Panc1 (cell line): ENCODE results near the gene DLL4. TPM values are rescaled to one million over a fixed set of nuclear protein-coding genes. Genes with fewer than 3 reads are reported as not detected.

Experiments used
- ATAC-seq: fragments of 200-7000 bp; cut with Tn5 transposase; 2 replicates; pipeline ENCODE4 v1.9.1; 2020; ENCODE audit warnings: mild to moderate bottlenecking, moderate library complexity
- BruUV-seq: library from RNA; stranded (reverse); fragments of 400-500 nt; replicated peaks from 2 replicates; lab custom pipeline; 2021; lab: Mats Ljungman, UMichigan
- CTCF ChIA-PET: fragments of 300-600 bp; sonication (Branson Sonifier 250); formaldehyde crosslinking; loops from one replicate; lab custom pipeline; 2022; ENCODE audit warnings: antibody characterized with exemption; lab: Charles Lee
- POLR2A ChIA-PET: fragments of 300-600 bp; sonication (Branson Sonifier 250); formaldehyde crosslinking; loops from one replicate; lab custom pipeline; 2022; ENCODE audit warnings: antibody characterized with exemption; lab: Charles Lee
- DNase-seq: peaks from one replicate; pipeline ENCODE4 v3.0.0-alpha.2; 2010; ENCODE audit warnings: low read depth, low spot score
- H3K27ac ChIP-seq: 2 replicates; pipeline ENCODE4 v1.5.1; 2011; ENCODE audit warnings: mild to moderate bottlenecking, low read length, inconsistent platforms
- H3K27me3 ChIP-seq: fragments of 200-500 bp; sonication (Bioruptor generic); 2 replicates; pipeline ENCODE4 v1.6.0; 2014; ENCODE audit warnings: low read length, inconsistent platforms; ENCODE audit not compliant: control insufficient read depth, insufficient read depth
- H3K36me3 ChIP-seq: fragments of 200-500 bp; sonication (Bioruptor generic); 2 replicates; pipeline ENCODE4 v1.5.1; 2014; ENCODE audit warnings: inconsistent platforms, mild to moderate bottlenecking, low read length, moderate library complexity; ENCODE audit not compliant: control insufficient read depth, insufficient read depth
- H3K4me1 ChIP-seq: 2 replicates; pipeline ENCODE4 v1.5.1; 2011; ENCODE audit warnings: inconsistent platforms, mild to moderate bottlenecking, low read length, moderate library complexity; ENCODE audit not compliant: control insufficient read depth, insufficient read depth
- H3K4me3 ChIP-seq, 2 experiments: 2 replicates each; pipeline ENCODE4 v1.5.1; 2011 to 2012; ENCODE audit warnings: low read depth in 2 of 2, low read length in 2 of 2, mild to moderate bottlenecking in 2 of 2, inconsistent platforms in 1 of 2, moderate library complexity in 1 of 2
- H3K9me3 ChIP-seq: fragments of 200-500 bp; sonication (Bioruptor generic); 2 replicates; pipeline ENCODE4 v1.5.1; 2014; ENCODE audit warnings: low read depth, mild to moderate bottlenecking, inconsistent platforms, low read length, moderate library complexity; ENCODE audit not compliant: control insufficient read depth, insufficient read depth
- POLR2AphosphoS5 ChIP-seq: IDR thresholded peaks from 2 replicates; pipeline ENCODE4 v1.6.1; 2012; ENCODE audit warnings: mild to moderate bottlenecking, low read depth, low read length, moderate library complexity
- SIN3A ChIP-seq: IDR thresholded peaks from 2 replicates; pipeline ENCODE4 v1.6.1; 2012; ENCODE audit warnings: low read depth, mild to moderate bottlenecking, low read length, moderate library complexity, borderline replicate concordance; ENCODE audit not compliant: insufficient read depth
- TCF7L2 ChIP-seq: IDR thresholded peaks from 2 replicates; pipeline ENCODE4 v1.6.1; 2011; ENCODE audit warnings: mild to moderate bottlenecking, low read depth, low read length, inconsistent platforms
- in situ Hi-C: cut with HindIII; loops from 2 replicates; pipeline ENCODE4 v1.10.0; 2016; ENCODE audit warnings: low sequenced_read_pairs, low pct_unique_long_range_greater_than_20kb
- intact Hi-C: fragments of 100-400 bp; cut with micrococcal nuclease; formaldehyde crosslinking; loops from one replicate; pipeline ENCODE4 v1.10.0; 2022; ENCODE audit not compliant: unreplicated experiment
- total RNA-seq: library from RNA; stranded (reverse); gene quantifications from one replicate; pipeline ENCODE4 v1.2.1, GENCODE V29; 2021; ENCODE audit not compliant: unreplicated experiment
- TF ChIP-seq, protein P1 (sequence below): fragments of 450-650 bp; IDR thresholded peaks from 2 replicates; pipeline ENCODE4 v1.5.1; 2017; ENCODE audit warnings: mild to moderate bottlenecking
- TF ChIP-seq, protein P2 (sequence below), 2 experiments: IDR thresholded peaks; 2 replicates each; pipeline ENCODE4 v1.6.1; 2011 to 2012; ENCODE audit warnings: low read depth in 2 of 2, control low read depth in 1 of 2, low read length in 1 of 2, mild to moderate bottlenecking in 1 of 2, moderate library complexity in 1 of 2; ENCODE audit not compliant: insufficient read depth in 1 of 2

Gene DLL4
- total RNA-seq, 1 experiment from 2014 or later: 0.31 TPM

DNA sequence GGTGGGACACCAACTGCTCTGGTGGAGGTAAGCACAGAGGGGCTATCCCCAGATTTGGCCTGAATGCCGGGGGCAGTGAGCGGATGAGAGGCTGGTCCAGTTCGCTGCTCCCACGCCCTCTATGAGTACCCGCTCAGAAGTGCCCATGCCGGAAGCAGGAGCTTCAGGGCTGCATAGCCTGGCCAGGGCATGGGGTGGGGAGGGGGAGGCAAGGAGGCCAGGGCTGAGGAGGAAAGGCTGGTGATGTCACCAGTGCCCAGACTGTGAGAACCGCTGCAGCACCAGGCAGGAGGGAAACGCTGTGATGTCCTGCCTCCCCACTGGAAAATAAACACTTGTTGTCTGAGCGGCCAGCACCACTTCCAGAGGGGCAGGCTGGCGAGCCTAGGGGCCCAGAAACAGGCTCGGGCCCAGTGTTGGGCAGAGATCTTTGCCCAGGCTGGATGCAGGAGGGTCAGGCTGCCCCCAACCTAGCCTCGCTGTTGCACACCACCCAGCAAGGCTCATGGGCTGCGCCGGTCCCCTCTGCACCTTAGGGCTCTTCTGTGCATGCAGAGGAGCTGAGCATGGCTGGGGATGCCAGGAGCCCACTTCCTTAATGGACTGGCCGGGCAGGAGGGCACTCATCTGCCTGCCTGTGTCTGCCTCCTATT, 10.9 kb upstream of the DLL4 start:
- H3K36me3 ChIP-seq: no peaks in the 10 kb centered on the region
- no peaks in the 10 kb centered on the region for H3K4me1 ChIP-seq
- no peak overlapping the region for H3K27ac ChIP-seq
- H3K27me3 ChIP-seq: no peaks in the 10 kb centered on the region
- no peak for DNase-seq
- POLR2A ChIA-PET: no interaction called here
- no TSS peak for BruUV-seq
- intact Hi-C loops: no loop called here
- ATAC-seq: peak; percentile 30; the same call in 1 of the 2 replicates
- H3K9me3 ChIP-seq: no peaks in the 10 kb centered on the region
- no peak overlapping the region for H3K4me3 ChIP-seq
- CTCF ChIA-PET: interaction anchor here (0.6 kb wide), 1 partner anchor 17 kb away, joined by 4 read pairs; no protein-coding TSS in a partner anchor
- TF ChIP-seq, protein P1, sequence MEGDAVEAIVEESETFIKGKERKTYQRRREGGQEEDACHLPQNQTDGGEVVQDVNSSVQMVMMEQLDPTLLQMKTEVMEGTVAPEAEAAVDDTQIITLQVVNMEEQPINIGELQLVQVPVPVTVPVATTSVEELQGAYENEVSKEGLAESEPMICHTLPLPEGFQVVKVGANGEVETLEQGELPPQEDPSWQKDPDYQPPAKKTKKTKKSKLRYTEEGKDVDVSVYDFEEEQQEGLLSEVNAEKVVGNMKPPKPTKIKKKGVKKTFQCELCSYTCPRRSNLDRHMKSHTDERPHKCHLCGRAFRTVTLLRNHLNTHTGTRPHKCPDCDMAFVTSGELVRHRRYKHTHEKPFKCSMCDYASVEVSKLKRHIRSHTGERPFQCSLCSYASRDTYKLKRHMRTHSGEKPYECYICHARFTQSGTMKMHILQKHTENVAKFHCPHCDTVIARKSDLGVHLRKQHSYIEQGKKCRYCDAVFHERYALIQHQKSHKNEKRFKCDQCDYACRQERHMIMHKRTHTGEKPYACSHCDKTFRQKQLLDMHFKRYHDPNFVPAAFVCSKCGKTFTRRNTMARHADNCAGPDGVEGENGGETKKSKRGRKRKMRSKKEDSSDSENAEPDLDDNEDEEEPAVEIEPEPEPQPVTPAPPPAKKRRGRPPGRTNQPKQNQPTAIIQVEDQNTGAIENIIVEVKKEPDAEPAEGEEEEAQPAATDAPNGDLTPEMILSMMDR: no peak
- TF ChIP-seq, protein P2, sequence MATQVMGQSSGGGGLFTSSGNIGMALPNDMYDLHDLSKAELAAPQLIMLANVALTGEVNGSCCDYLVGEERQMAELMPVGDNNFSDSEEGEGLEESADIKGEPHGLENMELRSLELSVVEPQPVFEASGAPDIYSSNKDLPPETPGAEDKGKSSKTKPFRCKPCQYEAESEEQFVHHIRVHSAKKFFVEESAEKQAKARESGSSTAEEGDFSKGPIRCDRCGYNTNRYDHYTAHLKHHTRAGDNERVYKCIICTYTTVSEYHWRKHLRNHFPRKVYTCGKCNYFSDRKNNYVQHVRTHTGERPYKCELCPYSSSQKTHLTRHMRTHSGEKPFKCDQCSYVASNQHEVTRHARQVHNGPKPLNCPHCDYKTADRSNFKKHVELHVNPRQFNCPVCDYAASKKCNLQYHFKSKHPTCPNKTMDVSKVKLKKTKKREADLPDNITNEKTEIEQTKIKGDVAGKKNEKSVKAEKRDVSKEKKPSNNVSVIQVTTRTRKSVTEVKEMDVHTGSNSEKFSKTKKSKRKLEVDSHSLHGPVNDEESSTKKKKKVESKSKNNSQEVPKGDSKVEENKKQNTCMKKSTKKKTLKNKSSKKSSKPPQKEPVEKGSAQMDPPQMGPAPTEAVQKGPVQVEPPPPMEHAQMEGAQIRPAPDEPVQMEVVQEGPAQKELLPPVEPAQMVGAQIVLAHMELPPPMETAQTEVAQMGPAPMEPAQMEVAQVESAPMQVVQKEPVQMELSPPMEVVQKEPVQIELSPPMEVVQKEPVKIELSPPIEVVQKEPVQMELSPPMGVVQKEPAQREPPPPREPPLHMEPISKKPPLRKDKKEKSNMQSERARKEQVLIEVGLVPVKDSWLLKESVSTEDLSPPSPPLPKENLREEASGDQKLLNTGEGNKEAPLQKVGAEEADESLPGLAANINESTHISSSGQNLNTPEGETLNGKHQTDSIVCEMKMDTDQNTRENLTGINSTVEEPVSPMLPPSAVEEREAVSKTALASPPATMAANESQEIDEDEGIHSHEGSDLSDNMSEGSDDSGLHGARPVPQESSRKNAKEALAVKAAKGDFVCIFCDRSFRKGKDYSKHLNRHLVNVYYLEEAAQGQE (IDR thresholded peaks at IDR 0.05; ENCODE audit: insufficient read depth in 1 of 2, low read depth in 2 of 2, low read length in 1 of 2): no peak
- no peak for TF ChIP-seq SIN3A
- no peak for TF ChIP-seq POLR2AphosphoS5
- TF ChIP-seq TCF7L2: no peak
- in situ Hi-C loops: no loop called here

DNA sequence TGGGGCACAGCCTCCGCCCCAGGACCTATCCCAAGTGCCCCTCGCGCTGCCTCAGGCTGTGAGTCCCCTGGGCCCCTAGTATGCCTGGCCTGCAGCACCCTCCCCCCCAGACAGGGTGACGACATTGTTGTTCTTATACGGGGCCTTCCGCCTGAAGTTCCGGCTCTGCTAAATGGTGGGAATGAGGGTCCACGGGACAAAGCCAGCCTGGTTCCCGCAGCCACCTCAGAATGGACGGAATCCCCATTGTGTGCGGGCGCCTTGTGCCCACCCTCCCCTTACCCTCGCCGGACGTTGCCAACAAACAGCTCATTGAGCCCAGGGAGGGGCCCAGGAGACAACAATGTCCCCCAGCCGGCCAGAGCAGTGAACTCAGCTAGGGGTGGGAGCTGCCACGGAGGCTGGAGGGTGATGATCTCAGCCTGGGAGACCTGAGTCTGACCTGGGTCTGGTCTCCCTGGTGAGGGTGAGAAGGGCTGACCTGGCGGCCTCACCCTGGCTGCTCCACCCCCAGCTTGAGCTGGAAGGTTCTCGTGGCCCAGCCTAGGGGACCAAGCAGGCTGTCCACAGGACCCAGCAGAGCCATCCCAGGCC, 10.2 kb upstream of the DLL4 start:
- in situ Hi-C loops: no loop called here
- Histone ChIP-seq H3K4me1 (no peaks in the 10 kb centered on the region), H3K27me3 (no peaks in the 10 kb centered on the region), H3K9me3 (no peaks in the 10 kb centered on the region), H3K4me3 (no peak overlapping the region), H3K36me3 (no peaks in the 10 kb centered on the region), H3K27ac (no peak overlapping the region)
- no TSS peak for BruUV-seq
- ATAC-seq (no peak), DNase-seq (no peak)
- ChIA-PET CTCF (no interaction called here), POLR2A (no interaction called here)
- intact Hi-C loops: no loop called here
- TF ChIP-seq SIN3A (no peak), TCF7L2 (no peak), POLR2AphosphoS5 (no peak)
- TF ChIP-seq, protein P1: no peak
- TF ChIP-seq, protein P2 (IDR thresholded peaks at IDR 0.05; ENCODE audit: insufficient read depth in 1 of 2, low read depth in 2 of 2, low read length in 1 of 2): no peak
